ENCODE results near the gene FOXRED1. TPM values are rescaled to one million over a fixed set of nuclear protein-coding genes. Genes with fewer than 3 reads are reported as not detected.

The FOXRED1 gene
- total RNA-seq, 4 donors from 2014 or later = 17.2 to 51.5 (median 24.7) TPM

DNA sequence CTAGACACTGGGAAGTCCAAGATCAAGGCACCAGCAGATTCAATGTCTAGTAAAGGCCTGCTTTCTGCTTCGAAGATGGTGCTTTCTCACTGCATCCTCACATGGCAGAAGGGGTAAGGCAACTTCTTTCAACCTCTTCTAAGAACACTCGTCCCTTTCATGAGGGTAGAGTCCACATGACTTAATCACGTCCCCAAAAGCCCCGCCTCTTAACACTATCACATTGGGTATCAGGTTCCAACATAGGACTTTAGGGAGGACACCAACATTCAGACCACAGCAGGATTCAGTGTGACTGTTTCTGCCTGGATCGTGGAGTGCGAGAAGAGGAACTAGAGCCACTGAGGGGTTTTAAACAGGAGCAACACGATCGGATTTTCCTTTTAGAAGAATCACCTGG lies 10.2 kb downstream of the FOXRED1 start:
- DNase-seq = no peak
- intact Hi-C loops (cut with DNase I; ENCODE audit: low total_unique reads) (no loop called here), in situ Hi-C loops (cut with MboI; ENCODE audit: low pct_ligation_motif_present in 1 of 4, low pct_unique_long_range_greater_than_20kb in 1 of 4, low sequenced_read_pairs in 3 of 4) (no loop called here)
- Histone ChIP-seq H3K36me3 (no peaks in the 10 kb centered on the region), H3K9me3 (no peaks in the 10 kb centered on the region), H3K27me3 (no peaks in the 10 kb centered on the region), H3K27ac (no peak overlapping the region), H3K4me3 (no peak overlapping the region), H3K4me1 (peaks cover 5 to 20% (median 10%) of the 10 kb centered on the region in 4 donors)
- no peak for TF ChIP-seq EP300 (IDR thresholded peaks at IDR 0.05; ENCODE audit: low read depth)
- TF ChIP-seq POLR2AphosphoS5 (IDR thresholded peaks at IDR 0.05) = no peak
- TF ChIP-seq POLR2A (IDR thresholded peaks at IDR 0.05) = no peak
- WGBS, 2 donors (ENCODE audit: low coverage in 1 of 2) = 80 to 94% methylated on average over 3 to 8 of the region's 8 CpGs

DNA sequence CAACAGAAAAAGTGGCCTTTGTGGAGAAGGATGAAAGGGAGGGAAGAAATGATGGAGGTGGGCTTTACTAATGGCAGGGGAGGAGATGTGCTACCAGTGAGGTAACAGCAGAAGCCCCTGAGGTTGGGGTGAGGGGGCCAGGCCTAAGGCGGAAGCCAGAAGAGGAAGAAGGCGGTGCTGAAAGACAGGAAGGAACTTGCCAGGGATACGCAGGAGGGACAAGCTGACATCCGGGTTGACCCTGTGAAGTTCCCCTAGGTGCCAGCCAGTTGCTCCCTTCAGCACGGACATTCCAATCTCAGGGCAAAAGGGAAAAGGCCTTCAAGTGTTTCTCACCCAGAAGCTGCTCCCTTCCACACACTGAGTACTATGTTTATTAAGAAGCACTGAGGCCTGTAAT lies 11.6 kb downstream of the FOXRED1 start:
- Histone ChIP-seq H3K27me3 (no peaks in the 10 kb centered on the region), H3K4me1 (peaks cover 7 to 28% (median 15%) of the 10 kb centered on the region in 4 donors), H3K36me3 (no peaks in the 10 kb centered on the region), H3K4me3 (no peak overlapping the region), H3K9me3 (no peaks in the 10 kb centered on the region), H3K27ac (no peak overlapping the region)
- no peak for TF ChIP-seq POLR2A (IDR thresholded peaks at IDR 0.05)
- TF ChIP-seq EP300 (IDR thresholded peaks at IDR 0.05; ENCODE audit: low read depth) = no peak
- TF ChIP-seq POLR2AphosphoS5 (IDR thresholded peaks at IDR 0.05) = no peak
- TF ChIP-seq, protein P1, sequence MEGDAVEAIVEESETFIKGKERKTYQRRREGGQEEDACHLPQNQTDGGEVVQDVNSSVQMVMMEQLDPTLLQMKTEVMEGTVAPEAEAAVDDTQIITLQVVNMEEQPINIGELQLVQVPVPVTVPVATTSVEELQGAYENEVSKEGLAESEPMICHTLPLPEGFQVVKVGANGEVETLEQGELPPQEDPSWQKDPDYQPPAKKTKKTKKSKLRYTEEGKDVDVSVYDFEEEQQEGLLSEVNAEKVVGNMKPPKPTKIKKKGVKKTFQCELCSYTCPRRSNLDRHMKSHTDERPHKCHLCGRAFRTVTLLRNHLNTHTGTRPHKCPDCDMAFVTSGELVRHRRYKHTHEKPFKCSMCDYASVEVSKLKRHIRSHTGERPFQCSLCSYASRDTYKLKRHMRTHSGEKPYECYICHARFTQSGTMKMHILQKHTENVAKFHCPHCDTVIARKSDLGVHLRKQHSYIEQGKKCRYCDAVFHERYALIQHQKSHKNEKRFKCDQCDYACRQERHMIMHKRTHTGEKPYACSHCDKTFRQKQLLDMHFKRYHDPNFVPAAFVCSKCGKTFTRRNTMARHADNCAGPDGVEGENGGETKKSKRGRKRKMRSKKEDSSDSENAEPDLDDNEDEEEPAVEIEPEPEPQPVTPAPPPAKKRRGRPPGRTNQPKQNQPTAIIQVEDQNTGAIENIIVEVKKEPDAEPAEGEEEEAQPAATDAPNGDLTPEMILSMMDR (IDR thresholded peaks at IDR 0.05) = no peak
- intact Hi-C loops (cut with DNase I; ENCODE audit: low total_unique reads) (no loop called here), in situ Hi-C loops (cut with MboI; ENCODE audit: low pct_ligation_motif_present in 1 of 4, low pct_unique_long_range_greater_than_20kb in 1 of 4, low sequenced_read_pairs in 3 of 4) (no loop called here)
- 77 to 83% methylated on average over 2 to 5 of the region's 5 CpGs for WGBS, 2 donors (ENCODE audit: low coverage in 1 of 2)
- DNase-seq = no peak

DNA sequence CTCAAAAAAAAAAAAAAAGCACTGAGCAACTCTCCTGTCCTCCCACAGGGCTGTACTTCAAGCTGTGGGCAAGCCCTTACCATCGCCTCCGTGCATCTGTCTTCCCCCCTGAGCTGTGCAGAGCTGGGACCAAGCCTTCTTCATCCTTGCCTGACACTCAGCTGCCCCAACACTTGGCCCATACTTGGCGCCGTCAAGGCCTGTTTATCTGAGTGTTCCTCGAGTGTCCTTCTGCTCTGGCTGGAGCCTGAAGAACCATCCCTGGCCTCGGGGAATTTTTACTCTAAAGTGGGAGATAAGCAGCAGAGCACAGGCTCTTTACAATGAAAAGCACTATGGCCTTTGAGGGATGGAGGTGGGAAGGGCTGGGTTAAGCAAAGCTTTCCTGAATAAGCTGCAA lies 12.3 kb downstream of the FOXRED1 start:
- TF ChIP-seq POLR2AphosphoS5 (IDR thresholded peaks at IDR 0.05) = no peak
- no peak for TF ChIP-seq EP300 (IDR thresholded peaks at IDR 0.05; ENCODE audit: low read depth)
- TF ChIP-seq, protein P1 (IDR thresholded peaks at IDR 0.05) = no peak
- no peak for TF ChIP-seq POLR2A (IDR thresholded peaks at IDR 0.05)
- Histone ChIP-seq H3K27ac (no peak overlapping the region), H3K4me1 (peaks cover 7 to 28% (median 15%) of the 10 kb centered on the region in 4 donors), H3K27me3 (no peaks in the 10 kb centered on the region), H3K9me3 (no peaks in the 10 kb centered on the region), H3K4me3 (no peak overlapping the region), H3K36me3 (no peaks in the 10 kb centered on the region)
- WGBS, 2 donors (ENCODE audit: low coverage in 1 of 2) = 81% methylated on average over 6 of the region's 6 CpGs; no CpG with 5 or more reads in 1 of the 2 donors
- no peak for DNase-seq
- in situ Hi-C loops (cut with MboI; ENCODE audit: low pct_ligation_motif_present in 1 of 4, low pct_unique_long_range_greater_than_20kb in 1 of 4, low sequenced_read_pairs in 3 of 4) = no loop called here
- intact Hi-C loops (cut with DNase I; ENCODE audit: low total_unique reads) = no loop called here

DNA sequence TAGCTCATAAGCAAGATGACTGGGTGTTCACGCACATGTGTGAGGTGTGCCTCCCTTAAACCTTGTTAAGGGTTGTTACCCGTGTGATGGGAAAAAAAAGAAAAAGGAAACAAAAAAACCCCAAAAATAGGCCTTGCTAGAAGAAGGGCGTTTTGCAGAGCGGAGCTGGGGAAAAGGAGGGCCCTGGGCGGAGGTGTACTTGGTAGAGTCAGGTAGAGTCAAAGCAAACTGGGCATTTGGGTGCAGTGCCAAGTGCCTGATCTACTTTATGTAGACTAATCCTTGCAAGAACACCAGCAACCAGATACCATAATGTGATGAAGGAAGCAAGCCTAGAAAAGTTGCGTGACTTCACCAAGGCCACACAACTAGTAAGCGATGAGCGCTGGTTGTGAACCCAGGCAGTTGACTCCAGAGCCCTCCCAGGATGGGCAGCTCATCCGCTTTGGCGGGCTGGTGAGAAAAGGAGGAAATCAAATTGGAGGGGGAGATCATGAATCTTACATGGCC lies 12.8 kb downstream of the FOXRED1 start:
- WGBS, 2 donors (ENCODE audit: low coverage in 1 of 2) = 95 to 96% methylated on average over 7 to 10 of the region's 10 CpGs
- Histone ChIP-seq H3K4me3 (peak overlapping the region in 2 of 4 donors; percentile 75 to 81), H3K27me3 (no peaks in the 10 kb centered on the region), H3K4me1 (peaks cover 7 to 28% (median 15%) of the 10 kb centered on the region in 4 donors), H3K27ac (peak overlapping the region; percentile 92 to 94 (median 93)), H3K9me3 (no peaks in the 10 kb centered on the region), H3K36me3 (no peaks in the 10 kb centered on the region)
- intact Hi-C loops (cut with DNase I; ENCODE audit: low total_unique reads) (no loop called here), in situ Hi-C loops (cut with MboI; ENCODE audit: low pct_ligation_motif_present in 1 of 4, low pct_unique_long_range_greater_than_20kb in 1 of 4, low sequenced_read_pairs in 3 of 4) (no loop called here)
- no peak for DNase-seq
- no peak for TF ChIP-seq EP300 (IDR thresholded peaks at IDR 0.05; ENCODE audit: low read depth)
- TF ChIP-seq POLR2AphosphoS5 (IDR thresholded peaks at IDR 0.05) = no peak
- no peak for TF ChIP-seq POLR2A (IDR thresholded peaks at IDR 0.05)
- TF ChIP-seq, protein P1 (IDR thresholded peaks at IDR 0.05) = no peak

DNA sequence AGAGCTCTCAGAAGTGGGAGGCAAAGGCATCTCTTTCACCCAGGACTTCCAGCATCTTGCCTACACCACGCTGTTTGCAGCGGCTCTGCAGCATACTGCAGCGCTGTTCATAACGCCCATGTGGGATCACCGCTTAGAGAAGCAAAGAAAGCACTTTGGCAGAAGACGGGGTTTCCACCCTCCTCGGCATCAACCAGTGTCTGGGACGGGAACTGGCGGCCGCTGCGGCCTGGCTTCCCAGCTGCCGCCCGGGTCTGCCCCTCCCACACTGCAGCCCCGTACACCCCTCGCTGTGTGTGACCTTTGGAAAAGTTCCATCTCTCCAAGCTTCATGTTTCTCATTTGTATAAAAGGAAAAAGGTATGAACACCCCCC lies 13.4 kb downstream of the FOXRED1 start:
- Histone ChIP-seq H3K36me3 (no peaks in the 10 kb centered on the region), H3K27me3 (no peaks in the 10 kb centered on the region), H3K4me3 (peak overlapping the region; percentile 61 to 84 (median 78)), H3K27ac (peak overlapping the region; percentile 92 to 94 (median 93)), H3K4me1 (peaks cover 7 to 28% (median 15%) of the 10 kb centered on the region in 4 donors), H3K9me3 (no peaks in the 10 kb centered on the region)
- in situ Hi-C loops (cut with MboI; ENCODE audit: low pct_ligation_motif_present in 1 of 4, low pct_unique_long_range_greater_than_20kb in 1 of 4, low sequenced_read_pairs in 3 of 4) (no loop called here), intact Hi-C loops (cut with DNase I; ENCODE audit: low total_unique reads) (no loop called here)
- peak; percentile 57 for DNase-seq
- TF ChIP-seq POLR2A (IDR thresholded peaks at IDR 0.05) (no peak), POLR2AphosphoS5 (IDR thresholded peaks at IDR 0.05) (no peak), EP300 (IDR thresholded peaks at IDR 0.05; ENCODE audit: low read depth) (no peak)
- TF ChIP-seq, protein P1 (IDR thresholded peaks at IDR 0.05) = no peak
- 5% methylated on average over 15 of the region's 15 CpGs; no CpG with 5 or more reads in 1 of the 2 donors for WGBS, 2 donors (ENCODE audit: low coverage in 1 of 2)
